ENCODE data around the gene KRT79. TPM values are rescaled to one million over a fixed set of nuclear protein-coding genes. Genes with fewer than 3 reads are reported as not detected.

The KRT79 gene
- total and polyA plus RNA-seq, 9 of the 15 experiments (the other 6 are each of a cell fraction or from before 2014, with no cell fraction given), result 0.03 to 2.3 (median 0.23) TPM; not detected in 2

DNA sequence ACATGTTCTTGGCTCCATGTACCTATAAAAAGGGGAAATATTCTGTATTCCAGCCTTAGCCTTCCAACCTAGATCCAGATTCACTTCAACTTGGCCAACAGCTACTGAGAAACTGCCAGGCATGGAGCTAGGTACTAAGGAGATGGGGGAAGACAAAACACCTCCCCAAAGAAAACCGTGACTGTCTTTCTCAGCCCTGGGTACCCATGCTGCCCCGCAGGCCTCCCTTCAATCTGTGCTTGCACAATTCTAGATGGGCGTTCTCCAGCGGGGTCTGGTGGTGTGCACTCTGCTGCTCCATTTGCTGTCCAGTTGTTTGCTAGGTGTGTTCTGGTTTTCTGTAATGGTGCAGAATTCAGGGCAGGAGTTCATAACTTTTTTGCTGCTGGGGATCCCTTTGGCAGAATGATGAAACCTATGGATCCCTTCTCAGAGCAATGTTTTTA, 19.4 kb downstream of the KRT79 start:
- Histone ChIP-seq H4K20me1 (replicated peaks; ENCODE audit: control insufficient read depth, insufficient read depth, low read length) (no peaks in the 10 kb centered on the region; the same call in 1 of the 2 replicates), H3K27ac (ENCODE audit: extremely low read depth, low read depth, low read length) (no peak overlapping the region), H2AFZ (ENCODE audit: low read depth, low read length) (no peak overlapping the region), H3K4me2 (ENCODE audit: insufficient read depth, low read length) (no peak overlapping the region), H3K36me3 (ENCODE audit: control insufficient read depth, insufficient read depth, low read length) (no peaks in the 10 kb centered on the region), H3K79me2 (ENCODE audit: control insufficient read depth, insufficient read depth, low read length) (no peaks in the 10 kb centered on the region), H3K9ac (ENCODE audit: insufficient read depth in 1 of 2, low read depth in 2 of 2, low read length in 2 of 2) (no peak overlapping the region), H3K4me1 (replicated peaks in 1 of 2; ENCODE audit: control insufficient read depth in 2 of 2, insufficient read depth in 2 of 2, low read length in 2 of 2) (no peaks in the 10 kb centered on the region; a peak in 3 of 5 replicates), H3K27me3 (ENCODE audit: control insufficient read depth in 2 of 2, insufficient read depth in 2 of 2, low read length in 2 of 2) (peaks cover 23 to 52% of the 10 kb centered on the region in 2 experiments), H3K4me3 (no peak overlapping the region), H3K9me3 (replicated peaks; ENCODE audit: control insufficient read depth, insufficient read depth, low read depth, low read length) (no peaks in the 10 kb centered on the region), H3K9me1 (ENCODE audit: control insufficient read depth, insufficient read depth, low read length) (peaks cover 2% of the 10 kb centered on the region)
- no TSS peak for BruUV-seq (replicated peaks)
- WGBS (ENCODE audit: insufficient coverage, low coverage, missing lambda C conversion rate), result 0% methylated on average over 4 of the region's 4 CpGs
- in situ Hi-C loops (cut with MboI), result no loop called here
- CTCF ChIA-PET (ENCODE audit: low intra/inter-chr PET ratio), result no interaction called here
- FAIRE-seq (no peak), ATAC-seq (no peak), DNase-seq (ENCODE audit: extremely low read depth in 1 of 4, low spot score in 3 of 4) (no peak)
- intact Hi-C loops (cut with micrococcal nuclease), result no loop called here
- POLR2A ChIA-PET, result interaction anchor here (0.8 kb wide), 1 partner anchor 9 kb away, joined by 3 read pairs; no protein-coding TSS in a partner anchor
- TF ChIP-seq HIVEP1 (CRISPR knock-in tag; IDR thresholded peaks at IDR 0.05) (no peak), RCOR1 (IDR thresholded peaks at IDR 0.05; ENCODE audit: borderline replicate concordance in 1 of 2, low read depth in 2 of 2, low read length in 2 of 2) (no peak), NR3C1 (CRISPR knock-in tag; IDR thresholded peaks at IDR 0.05) (no peak), GATAD2B (IDR thresholded peaks at IDR 0.05; ENCODE audit: borderline replicate concordance) (no peak), EHMT2 (IDR thresholded peaks at IDR 0.05) (no peak), CHCHD3 (CRISPR knock-in tag; IDR thresholded peaks at IDR 0.05) (no peak), KAT8 (IDR thresholded peaks at IDR 0.05; ENCODE audit: low read depth) (no peak), POU5F1 (IDR thresholded peaks at IDR 0.05; ENCODE audit: borderline replicate concordance, low read depth, low read length, partially characterized antibody) (no peak), ZC3H8 (IDR thresholded peaks at IDR 0.05) (no peak), PURB (CRISPR knock-in tag; IDR thresholded peaks at IDR 0.05; ENCODE audit: low read depth) (no peak), RFX7 (CRISPR knock-in tag; IDR thresholded peaks at IDR 0.05) (no peak), POLR2AphosphoS2 (IDR thresholded peaks at IDR 0.05; ENCODE audit: low read length) (no peak), MCM2 (IDR thresholded peaks at IDR 0.05; ENCODE audit: low read depth) (no peak), ARNT (IDR thresholded peaks at IDR 0.05) (no peak), ARID2 (IDR thresholded peaks at IDR 0.05) (no peak)
- TF ChIP-seq, protein P1, sequence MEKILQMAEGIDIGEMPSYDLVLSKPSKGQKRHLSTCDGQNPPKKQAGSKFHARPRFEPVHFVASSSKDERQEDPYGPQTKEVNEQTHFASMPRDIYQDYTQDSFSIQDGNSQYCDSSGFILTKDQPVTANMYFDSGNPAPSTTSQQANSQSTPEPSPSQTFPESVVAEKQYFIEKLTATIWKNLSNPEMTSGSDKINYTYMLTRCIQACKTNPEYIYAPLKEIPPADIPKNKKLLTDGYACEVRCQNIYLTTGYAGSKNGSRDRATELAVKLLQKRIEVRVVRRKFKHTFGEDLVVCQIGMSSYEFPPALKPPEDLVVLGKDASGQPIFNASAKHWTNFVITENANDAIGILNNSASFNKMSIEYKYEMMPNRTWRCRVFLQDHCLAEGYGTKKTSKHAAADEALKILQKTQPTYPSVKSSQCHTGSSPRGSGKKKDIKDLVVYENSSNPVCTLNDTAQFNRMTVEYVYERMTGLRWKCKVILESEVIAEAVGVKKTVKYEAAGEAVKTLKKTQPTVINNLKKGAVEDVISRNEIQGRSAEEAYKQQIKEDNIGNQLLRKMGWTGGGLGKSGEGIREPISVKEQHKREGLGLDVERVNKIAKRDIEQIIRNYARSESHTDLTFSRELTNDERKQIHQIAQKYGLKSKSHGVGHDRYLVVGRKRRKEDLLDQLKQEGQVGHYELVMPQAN (IDR thresholded peaks at IDR 0.05; ENCODE audit: borderline replicate concordance), result no peak
- TF ChIP-seq, protein P2, sequence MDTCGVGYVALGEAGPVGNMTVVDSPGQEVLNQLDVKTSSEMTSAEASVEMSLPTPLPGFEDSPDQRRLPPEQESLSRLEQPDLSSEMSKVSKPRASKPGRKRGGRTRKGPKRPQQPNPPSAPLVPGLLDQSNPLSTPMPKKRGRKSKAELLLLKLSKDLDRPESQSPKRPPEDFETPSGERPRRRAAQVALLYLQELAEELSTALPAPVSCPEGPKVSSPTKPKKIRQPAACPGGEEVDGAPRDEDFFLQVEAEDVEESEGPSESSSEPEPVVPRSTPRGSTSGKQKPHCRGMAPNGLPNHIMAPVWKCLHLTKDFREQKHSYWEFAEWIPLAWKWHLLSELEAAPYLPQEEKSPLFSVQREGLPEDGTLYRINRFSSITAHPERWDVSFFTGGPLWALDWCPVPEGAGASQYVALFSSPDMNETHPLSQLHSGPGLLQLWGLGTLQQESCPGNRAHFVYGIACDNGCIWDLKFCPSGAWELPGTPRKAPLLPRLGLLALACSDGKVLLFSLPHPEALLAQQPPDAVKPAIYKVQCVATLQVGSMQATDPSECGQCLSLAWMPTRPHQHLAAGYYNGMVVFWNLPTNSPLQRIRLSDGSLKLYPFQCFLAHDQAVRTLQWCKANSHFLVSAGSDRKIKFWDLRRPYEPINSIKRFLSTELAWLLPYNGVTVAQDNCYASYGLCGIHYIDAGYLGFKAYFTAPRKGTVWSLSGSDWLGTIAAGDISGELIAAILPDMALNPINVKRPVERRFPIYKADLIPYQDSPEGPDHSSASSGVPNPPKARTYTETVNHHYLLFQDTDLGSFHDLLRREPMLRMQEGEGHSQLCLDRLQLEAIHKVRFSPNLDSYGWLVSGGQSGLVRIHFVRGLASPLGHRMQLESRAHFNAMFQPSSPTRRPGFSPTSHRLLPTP (IDR thresholded peaks at IDR 0.05; ENCODE audit: borderline replicate concordance, extremely low read depth, insufficient read length), result no peak
- TF ChIP-seq, protein P3, sequence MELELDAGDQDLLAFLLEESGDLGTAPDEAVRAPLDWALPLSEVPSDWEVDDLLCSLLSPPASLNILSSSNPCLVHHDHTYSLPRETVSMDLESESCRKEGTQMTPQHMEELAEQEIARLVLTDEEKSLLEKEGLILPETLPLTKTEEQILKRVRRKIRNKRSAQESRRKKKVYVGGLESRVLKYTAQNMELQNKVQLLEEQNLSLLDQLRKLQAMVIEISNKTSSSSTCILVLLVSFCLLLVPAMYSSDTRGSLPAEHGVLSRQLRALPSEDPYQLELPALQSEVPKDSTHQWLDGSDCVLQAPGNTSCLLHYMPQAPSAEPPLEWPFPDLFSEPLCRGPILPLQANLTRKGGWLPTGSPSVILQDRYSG (tag; conservative IDR thresholded peaks at IDR 0.05; ENCODE audit: low read depth), result no peak

All from K562 (cell line).